NCI-H2029 (cell line): Measurements from ENCODE around the gene SLC5A11.

Source experiments
- DNase-seq: peaks from one replicate; lab custom pipeline; 2025; lab: John Stamatoyannopoulos, UW

Gene SLC5A11

DNA sequence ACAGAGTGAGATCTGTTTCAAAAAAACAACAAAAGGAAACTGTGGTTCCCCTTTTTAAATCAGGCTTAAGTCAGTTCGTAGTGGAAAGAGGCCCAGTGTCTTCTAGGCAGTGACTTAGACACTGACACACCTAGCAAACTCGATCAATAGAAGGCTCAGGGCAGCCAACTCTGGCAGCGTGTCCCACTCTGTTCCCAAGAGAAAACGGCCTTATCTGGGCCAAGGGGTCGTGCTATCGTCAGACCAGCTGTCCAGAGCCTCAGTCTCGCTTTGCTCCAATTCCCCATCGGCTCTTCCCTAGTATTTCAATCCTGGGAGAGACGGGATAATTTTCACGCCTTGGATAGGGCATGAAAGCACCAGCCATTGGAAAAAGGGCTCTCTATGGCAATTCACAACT is 72.9 kb downstream of the SLC5A11 start:
- DNase-seq: no peak

- DNase-seq: no peak
These were observed 73.8 kb downstream of the SLC5A11 start for GRCh38 chr16:24919536-24919935.

DNA sequence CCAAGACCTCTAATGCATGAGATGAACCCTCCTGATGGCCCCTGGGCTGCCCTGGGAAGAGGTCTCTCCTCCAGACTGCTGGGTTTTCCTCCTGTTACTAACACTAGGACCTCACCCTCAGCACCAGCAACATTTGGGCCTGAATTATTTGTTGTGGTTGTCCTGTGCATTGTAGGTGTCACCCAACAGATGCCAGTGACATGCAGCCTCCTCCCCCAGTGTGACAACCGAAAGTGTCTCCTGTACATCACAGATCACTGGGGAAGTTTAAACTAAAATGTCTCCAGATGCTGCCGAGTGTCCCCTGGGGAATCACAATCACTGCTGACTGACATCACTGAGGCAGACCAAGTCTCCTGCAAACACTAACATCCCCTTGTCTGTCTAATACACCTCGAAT is 74.8 kb downstream of the SLC5A11 start:
- no peak for DNase-seq

- no peak for DNase-seq
These were observed 75.5 kb downstream of the SLC5A11 start for GRCh38 chr16:24921229-24921628.

GRCh38 chr16:24925163-24925562 is 79.4 kb downstream of the SLC5A11 start:
- no peak for DNase-seq

DNA sequence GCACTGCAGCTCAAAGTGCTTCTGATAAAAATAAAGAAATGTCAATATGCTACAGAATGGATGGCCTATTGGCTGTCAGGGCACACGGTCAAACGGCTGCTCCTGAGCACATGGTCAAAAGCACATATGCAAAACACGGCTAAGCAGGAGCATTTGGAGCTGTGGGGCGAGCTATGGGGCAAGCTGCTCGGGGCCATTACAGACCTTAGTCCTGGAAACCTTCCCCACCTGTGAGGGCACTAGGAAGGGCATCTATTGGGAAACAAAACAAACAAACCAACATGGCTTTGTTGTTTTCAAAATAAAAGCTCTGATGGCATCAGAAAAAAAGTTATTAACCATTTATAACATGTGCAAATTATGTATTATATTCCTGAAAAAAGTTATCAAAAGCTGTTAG is 83.6 kb downstream of the SLC5A11 start:
- no peak for DNase-seq

- DNase-seq: no peak
These were observed 84.7 kb downstream of the SLC5A11 start for GRCh38 chr16:24930440-24930839.

- no peak for DNase-seq
These were observed 85.3 kb downstream of the SLC5A11 start for GRCh38 chr16:24931091-24931490.

DNA sequence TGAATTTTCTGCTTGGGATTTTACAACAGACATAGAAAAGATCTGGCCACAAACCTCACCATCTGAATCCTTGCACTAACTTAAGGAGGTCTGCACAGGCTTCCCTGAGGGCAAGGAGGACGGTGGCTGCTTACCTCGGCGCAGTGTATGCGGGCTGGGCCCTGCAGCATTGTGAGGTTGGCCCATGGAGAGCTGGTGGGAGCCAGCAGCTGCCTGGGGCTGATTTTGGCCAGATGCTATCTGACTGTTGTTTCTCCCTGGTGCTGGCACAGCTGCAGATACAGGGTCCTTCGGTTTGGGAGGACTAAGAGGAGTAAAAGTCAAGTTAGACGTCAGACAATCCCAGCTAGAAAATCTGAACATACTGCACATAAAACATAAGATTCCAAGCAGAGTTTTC is 89.6 kb downstream of the SLC5A11 start:
- DNase-seq: no peak

- DNase-seq: no peak
These were observed 90.4 kb downstream of the SLC5A11 start for GRCh38 chr16:24936151-24936550.

- DNase-seq: no peak
These were observed 93.5 kb downstream of the SLC5A11 start for GRCh38 chr16:24939224-24939623.

- DNase-seq: no peak
These were observed 94.0 kb downstream of the SLC5A11 start for GRCh38 chr16:24939738-24940137.

GRCh38 chr16:24943471-24943870 is 97.7 kb downstream of the SLC5A11 start:
- no peak for DNase-seq

GRCh38 chr16:24944206-24944605 is 98.4 kb downstream of the SLC5A11 start:
- no peak for DNase-seq

- no peak for DNase-seq
These were observed 100.4 kb downstream of the SLC5A11 start for GRCh38 chr16:24946155-24946554.

DNA sequence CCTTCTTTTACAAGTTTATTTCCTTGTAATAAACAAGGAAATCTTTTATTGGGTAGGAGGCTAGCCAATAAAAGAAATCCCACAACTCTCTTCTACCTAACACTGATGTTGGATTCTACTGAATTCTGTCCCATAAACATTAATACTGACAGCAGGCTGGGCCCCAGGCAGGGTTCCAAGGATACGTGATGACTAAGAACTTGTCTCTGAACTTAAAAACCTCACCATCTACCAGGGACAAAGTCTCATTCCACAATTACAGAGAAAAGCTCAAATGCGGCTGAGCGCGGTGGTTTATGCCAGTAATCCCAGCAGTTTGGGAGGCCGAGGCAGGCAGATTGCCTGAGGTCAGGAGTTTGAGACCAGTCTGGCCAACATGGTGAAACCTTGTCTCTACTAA is 104.5 kb downstream of the SLC5A11 start:
- DNase-seq: no peak

GRCh38 chr16:24953306-24953705 is 107.5 kb downstream of the SLC5A11 start:
- no peak for DNase-seq

DNA sequence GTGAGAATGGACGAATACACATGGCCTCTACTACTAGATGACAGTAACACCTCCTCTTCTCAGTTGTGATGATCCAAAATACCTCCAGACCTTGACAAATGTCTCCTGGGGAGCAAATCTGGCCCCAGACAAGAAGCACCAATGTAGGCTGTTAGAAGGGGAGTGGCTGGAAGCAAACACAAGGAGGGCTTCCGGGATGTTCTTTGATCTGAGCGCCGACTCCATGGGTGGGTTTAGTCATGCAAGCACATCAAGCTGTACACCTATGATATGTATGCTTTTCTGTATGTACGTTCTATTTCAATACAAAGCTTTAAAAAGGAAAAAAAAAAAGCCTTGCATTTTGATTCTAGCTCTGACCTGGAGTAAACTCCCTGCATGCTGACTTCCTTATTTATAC is 108.0 kb downstream of the SLC5A11 start:
- DNase-seq: no peak

DNA sequence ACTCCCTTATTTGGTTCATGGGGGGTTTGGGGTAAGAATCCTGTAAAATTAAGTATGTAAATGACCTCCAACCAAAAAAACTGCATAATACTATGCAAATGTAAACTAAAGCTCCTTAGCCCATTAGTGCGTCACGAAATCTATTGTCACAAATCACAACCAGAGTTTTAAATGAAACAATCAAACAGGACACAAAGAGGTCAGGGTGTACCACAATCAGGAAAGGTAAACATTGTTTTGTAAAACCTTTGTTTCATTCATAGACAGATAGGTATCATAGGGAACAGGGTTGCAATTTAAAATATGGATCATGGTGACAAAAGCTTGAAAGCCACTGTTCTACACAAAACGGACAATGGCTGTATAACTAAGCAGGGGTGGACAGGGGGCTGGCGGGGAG is 108.4 kb downstream of the SLC5A11 start:
- no peak for DNase-seq

DNA sequence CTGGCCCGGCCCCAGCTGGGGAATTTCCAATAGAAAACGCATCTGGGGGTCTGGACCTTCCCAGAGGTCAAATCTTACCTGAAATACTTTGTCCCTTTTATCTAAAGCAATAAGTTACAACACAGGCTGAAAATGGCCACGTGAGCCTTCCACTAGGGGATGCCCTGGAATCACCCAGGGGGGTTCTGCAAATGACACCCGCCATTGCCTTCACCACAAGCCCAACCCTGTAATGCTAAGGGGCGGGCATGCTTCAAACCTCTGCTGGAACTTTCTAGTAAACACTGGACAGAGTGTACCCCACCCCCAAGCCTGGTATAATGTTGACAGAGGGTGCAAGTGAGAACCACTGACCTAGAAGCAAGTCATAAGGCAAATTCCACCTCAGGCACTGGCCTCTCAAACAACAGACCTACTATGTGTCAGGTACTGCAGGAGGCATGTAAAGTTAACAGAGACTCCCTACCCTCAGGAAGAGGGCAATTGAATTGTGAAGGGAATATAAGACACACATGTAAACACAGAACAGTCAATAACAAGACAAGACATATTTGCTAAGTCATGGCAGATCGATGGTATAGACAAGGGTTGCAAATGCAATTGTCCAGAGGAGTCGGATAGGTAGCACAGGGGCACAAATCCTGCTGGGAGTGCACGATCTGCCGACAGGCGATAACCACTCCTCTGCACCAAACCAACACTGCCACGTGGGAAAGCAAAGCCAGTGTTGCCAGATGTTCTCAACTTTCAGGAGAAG is 110.4 kb downstream of the SLC5A11 start:
- no peak for DNase-seq

GRCh38 chr16:24957887-24958286 is 112.1 kb downstream of the SLC5A11 start:
- no peak for DNase-seq
